H9 (cell line): Measurements from ENCODE around the gene DNASE1L3. TPM values are rescaled to one million over a fixed set of nuclear protein-coding genes. Genes with fewer than 3 reads are reported as not detected.

Experiments used
- DNase-seq: peaks from one replicate; pipeline ENCODE4 v3.0.0-alpha.2; 2017
- H2AFZ ChIP-seq: one replicate; pipeline ENCODE4 v1.6.1; 2013; ENCODE audit warnings: mild to moderate bottlenecking, low read length, control low read depth, moderate library complexity
- H2AK5ac ChIP-seq: 2 replicates; pipeline ENCODE4 v1.6.1; 2013; ENCODE audit warnings: low read length, control low read depth, mixed read lengths; ENCODE audit not compliant: insufficient read length
- H2BK120ac ChIP-seq: one replicate; pipeline ENCODE4 v1.6.1; 2013; ENCODE audit warnings: low read depth, mild to moderate bottlenecking, low read length, control low read depth, inconsistent platforms; ENCODE audit not compliant: poor library complexity, severe bottlenecking
- H2BK12ac ChIP-seq: 2 replicates; pipeline ENCODE4 v1.6.1; 2013; ENCODE audit warnings: low read length, control low read depth, mixed read lengths, low read depth; ENCODE audit not compliant: insufficient read length
- H2BK15ac ChIP-seq: 2 replicates; pipeline ENCODE4 v1.6.1; 2013; ENCODE audit warnings: low read depth, low read length, control low read depth
- H2BK20ac ChIP-seq: one replicate; pipeline ENCODE4 v1.6.1; 2013; ENCODE audit warnings: low read depth, mild to moderate bottlenecking, low read length, control low read depth, inconsistent platforms; ENCODE audit not compliant: poor library complexity, severe bottlenecking
- H2BK5ac ChIP-seq: 2 replicates; pipeline ENCODE4 v1.6.1; 2013; ENCODE audit warnings: low read length, control low read depth, mixed read lengths; ENCODE audit not compliant: insufficient read length
- H3K14ac ChIP-seq: 2 replicates; pipeline ENCODE4 v1.6.1; 2013; ENCODE audit warnings: low read length, control low read depth; ENCODE audit not compliant: insufficient read depth
- H3K18ac ChIP-seq: 2 replicates; pipeline ENCODE4 v1.6.1; 2013; ENCODE audit warnings: low read depth, mild to moderate bottlenecking, mixed read lengths, low read length, control low read depth; ENCODE audit not compliant: insufficient read length
- H3K23ac ChIP-seq: 2 replicates; pipeline ENCODE4 v1.6.1; 2013; ENCODE audit warnings: low read length, control low read depth, mixed read lengths, low read depth; ENCODE audit not compliant: insufficient read length
- H3K23me2 ChIP-seq: 2 replicates; pipeline ENCODE4 v1.6.1; 2013; ENCODE audit warnings: low read depth, mild to moderate bottlenecking, mixed read lengths, low read length, control low read depth; ENCODE audit not compliant: insufficient read length, poor library complexity, severe bottlenecking
- H3K27ac ChIP-seq: 2 replicates; pipeline ENCODE4 v1.5.1; 2013; ENCODE audit warnings: low read length, control low read depth, mixed read lengths, low read depth; ENCODE audit not compliant: insufficient read length
- H3K27me3 ChIP-seq: 2 replicates; pipeline ENCODE4 v1.6.1; 2013; ENCODE audit warnings: low read length, control low read depth, inconsistent platforms; ENCODE audit not compliant: insufficient read depth
- H3K4ac ChIP-seq: 2 replicates; pipeline ENCODE4 v1.6.1; 2013; ENCODE audit warnings: low read depth, mild to moderate bottlenecking, control low read depth, inconsistent platforms, low read length, moderate library complexity
- H3K4me1 ChIP-seq: 2 replicates; pipeline ENCODE4 v1.6.1; 2013; ENCODE audit warnings: low read length, control low read depth, inconsistent platforms; ENCODE audit not compliant: insufficient read depth
- H3K4me2 ChIP-seq: 2 replicates; pipeline ENCODE4 v1.6.1; 2013; ENCODE audit warnings: low read length, control low read depth, mixed read lengths; ENCODE audit not compliant: insufficient read length, insufficient read depth
- H3K56ac ChIP-seq: 2 replicates; pipeline ENCODE4 v1.6.1; 2013; ENCODE audit warnings: low read depth, mild to moderate bottlenecking, mixed read lengths, low read length, control low read depth; ENCODE audit not compliant: insufficient read length
- H3K79me1 ChIP-seq: 2 replicates; pipeline ENCODE4 v1.6.1; 2013; ENCODE audit warnings: low read depth, mild to moderate bottlenecking, moderate library complexity, low read length, control low read depth, inconsistent platforms; ENCODE audit not compliant: insufficient read depth, poor library complexity, severe bottlenecking
- H3K79me2 ChIP-seq: 2 replicates; pipeline ENCODE4 v1.6.1; 2013; ENCODE audit warnings: low read length, control low read depth, inconsistent platforms; ENCODE audit not compliant: insufficient read depth
- H3K9ac ChIP-seq: 2 replicates; pipeline ENCODE4 v1.6.1; 2013; ENCODE audit warnings: low read length, control low read depth, mixed read lengths; ENCODE audit not compliant: insufficient read length; ENCODE audit errors: extremely low read depth
- H3K9me3 ChIP-seq: one replicate; pipeline ENCODE4 v1.6.1; 2013; ENCODE audit warnings: low read depth, low read length, inconsistent platforms; ENCODE audit not compliant: control insufficient read depth
- H3T11ph ChIP-seq: one replicate; pipeline ENCODE4 v1.6.1; 2013; ENCODE audit warnings: mild to moderate bottlenecking, low read length, control low read depth, inconsistent platforms
- H4K20me1 ChIP-seq: one replicate; pipeline ENCODE4 v1.6.1; 2013; ENCODE audit not compliant: control insufficient read depth, insufficient read length, insufficient read depth
- H4K5ac ChIP-seq: 2 replicates; pipeline ENCODE4 v1.6.1; 2013; ENCODE audit warnings: low read depth, mild to moderate bottlenecking, mixed read lengths, low read length, control low read depth; ENCODE audit not compliant: insufficient read length
- H4K8ac ChIP-seq: replicated peaks from 2 replicates; pipeline ENCODE4 v1.6.1; 2013; ENCODE audit warnings: low read length, control low read depth, mixed read lengths, low read depth; ENCODE audit not compliant: insufficient read length
- H4K91ac ChIP-seq: 2 replicates; pipeline ENCODE4 v1.6.1; 2013; ENCODE audit warnings: low read depth, mild to moderate bottlenecking, moderate library complexity, mixed read lengths, low read length, control low read depth; ENCODE audit not compliant: insufficient read length
- H3K27ac Mint-ChIP-seq, 3 experiments: 2 replicates in 2 of 3; 3 replicates in 1 of 3; pipeline ENCODE4 v1.8.0; 2020 to 2021; ENCODE audit warnings: mixed read lengths in 3 of 3, mild to moderate bottlenecking in 1 of 3, moderate library complexity in 1 of 3
- H3K27me3 Mint-ChIP-seq: 2 replicates; pipeline ENCODE4 v1.8.0; 2021; ENCODE audit warnings: low read depth, mild to moderate bottlenecking, moderate library complexity, mixed read lengths
- H3K36me3 Mint-ChIP-seq, 3 experiments: 2 replicates in 2 of 3; 3 replicates in 1 of 3; pipeline ENCODE4 v1.8.0; 2020 to 2021; ENCODE audit warnings: low read depth in 3 of 3, mixed read lengths in 3 of 3; ENCODE audit not compliant: insufficient read depth in 1 of 3
- H3K4me1 Mint-ChIP-seq, 2 experiments: 2 replicates each; pipeline ENCODE4 v1.8.0; 2020; ENCODE audit warnings: mixed read lengths in 2 of 2
- H3K4me3 Mint-ChIP-seq, 2 experiments: 2 replicates in 1 of 2; 3 replicates in 1 of 2; pipeline ENCODE4 v1.8.0; 2020 to 2021; ENCODE audit warnings: mild to moderate bottlenecking in 2 of 2, mixed read lengths in 2 of 2, moderate library complexity in 1 of 2
- H3K9me3 Mint-ChIP-seq, 2 experiments: 2 replicates in 1 of 2; 3 replicates in 1 of 2; pipeline ENCODE4 v1.8.0; 2020; ENCODE audit warnings: mild to moderate bottlenecking in 2 of 2, mixed read lengths in 2 of 2, moderate library complexity in 1 of 2
- total RNA-seq: library from RNA; stranded (reverse); gene quantifications from 2 replicates; pipeline ENCODE4 v1.2.1, GENCODE V29; 2021
- TF ChIP-seq, protein P1 (sequence below): fragments of 200-600 bp; sonication (generic); conservative IDR thresholded peaks from 3 replicates; pipeline ENCODE4 v1.8.0; 2021; ENCODE audit warnings: antibody characterized with exemption, mild to moderate bottlenecking

The DNASE1L3 gene
- total RNA-seq, 1 experiment from 2014 or later: not detected

DNA sequence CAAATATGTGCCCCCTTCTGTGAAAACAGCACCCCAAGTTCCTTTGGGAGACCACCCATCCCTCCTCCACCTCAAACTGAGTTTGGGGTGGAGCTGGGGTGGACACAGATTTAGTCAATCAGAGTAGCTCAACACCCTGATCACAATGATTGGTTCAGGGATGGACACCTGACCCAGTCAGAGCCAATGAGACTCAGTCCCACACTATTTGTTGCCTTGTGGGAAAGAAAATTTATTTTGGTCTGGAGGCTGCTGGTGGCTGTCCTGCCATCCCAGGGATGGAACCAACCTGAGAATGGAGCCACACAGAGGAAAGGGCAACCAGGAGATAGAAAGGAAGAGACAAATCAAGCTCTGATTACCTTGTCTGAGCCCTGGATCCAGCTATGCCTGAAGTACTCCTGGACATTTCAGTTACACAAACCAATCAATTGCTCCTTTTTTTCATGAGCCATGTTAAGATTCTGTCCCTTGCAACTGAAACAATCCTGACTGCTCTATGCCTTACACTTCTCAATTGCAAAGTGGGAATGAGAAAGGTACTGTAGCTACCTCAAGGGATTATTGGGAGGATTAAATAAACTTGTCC, 10.6 kb downstream of the DNASE1L3 start:
- no peak overlapping the region for H3K27ac Mint-ChIP-seq
- no peaks in the 10 kb centered on the region for H3K36me3 Mint-ChIP-seq

More for the DNA sequence above, 10.6 kb downstream of the DNASE1L3 start:
- no peak overlapping the region for H3K14ac ChIP-seq
- H3K9me3 ChIP-seq: no peaks in the 10 kb centered on the region
- H3K27me3 ChIP-seq: no peaks in the 10 kb centered on the region
- H3K4me1 ChIP-seq: no peaks in the 10 kb centered on the region
- H4K5ac ChIP-seq: no peak overlapping the region
- no peaks in the 10 kb centered on the region for H3K23me2 ChIP-seq
- DNase-seq: no peak
- no peak overlapping the region for H3K4ac ChIP-seq
- Mint-ChIP-seq H3K27me3 (peaks cover 6% of the 10 kb centered on the region), H3K9me3 (peaks cover 0 to 2% of the 10 kb centered on the region in 2 experiments; a peak in 2 of 5 replicates), H3K4me1 (no peaks in the 10 kb centered on the region), H3K4me3 (no peak overlapping the region)
- H3K23ac ChIP-seq: no peak overlapping the region
- no peak overlapping the region for H3T11ph ChIP-seq
- H3K79me2 ChIP-seq: no peaks in the 10 kb centered on the region
- H3K27ac ChIP-seq: no peak overlapping the region
- H2BK20ac ChIP-seq: no peak overlapping the region
- H2BK15ac ChIP-seq: no peak overlapping the region
- no peak overlapping the region for H3K18ac ChIP-seq
- no peaks in the 10 kb centered on the region for H3K79me1 ChIP-seq
- no peak overlapping the region for H4K91ac ChIP-seq
- no peak overlapping the region for H3K56ac ChIP-seq
- no peak overlapping the region for H4K8ac ChIP-seq
- TF ChIP-seq, protein P1, sequence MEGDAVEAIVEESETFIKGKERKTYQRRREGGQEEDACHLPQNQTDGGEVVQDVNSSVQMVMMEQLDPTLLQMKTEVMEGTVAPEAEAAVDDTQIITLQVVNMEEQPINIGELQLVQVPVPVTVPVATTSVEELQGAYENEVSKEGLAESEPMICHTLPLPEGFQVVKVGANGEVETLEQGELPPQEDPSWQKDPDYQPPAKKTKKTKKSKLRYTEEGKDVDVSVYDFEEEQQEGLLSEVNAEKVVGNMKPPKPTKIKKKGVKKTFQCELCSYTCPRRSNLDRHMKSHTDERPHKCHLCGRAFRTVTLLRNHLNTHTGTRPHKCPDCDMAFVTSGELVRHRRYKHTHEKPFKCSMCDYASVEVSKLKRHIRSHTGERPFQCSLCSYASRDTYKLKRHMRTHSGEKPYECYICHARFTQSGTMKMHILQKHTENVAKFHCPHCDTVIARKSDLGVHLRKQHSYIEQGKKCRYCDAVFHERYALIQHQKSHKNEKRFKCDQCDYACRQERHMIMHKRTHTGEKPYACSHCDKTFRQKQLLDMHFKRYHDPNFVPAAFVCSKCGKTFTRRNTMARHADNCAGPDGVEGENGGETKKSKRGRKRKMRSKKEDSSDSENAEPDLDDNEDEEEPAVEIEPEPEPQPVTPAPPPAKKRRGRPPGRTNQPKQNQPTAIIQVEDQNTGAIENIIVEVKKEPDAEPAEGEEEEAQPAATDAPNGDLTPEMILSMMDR: no peak
- no peak overlapping the region for H2BK120ac ChIP-seq
- no peaks in the 10 kb centered on the region for H4K20me1 ChIP-seq
- H2AFZ ChIP-seq: no peak overlapping the region
- H3K9ac ChIP-seq: no peak overlapping the region
- H3K4me2 ChIP-seq: no peak overlapping the region
- no peak overlapping the region for H2BK12ac ChIP-seq
- H2AK5ac ChIP-seq: no peak overlapping the region
- H2BK5ac ChIP-seq: no peak overlapping the region
